Upper lobe of left lung (tissue), 6 donors: ENCODE results near the gene MRPS31. TPM values are rescaled to one million over a fixed set of nuclear protein-coding genes. Genes with fewer than 3 reads are reported as not detected.

ENCODE experiments used
- ATAC-seq, 2 donors: fragments of 200-7000 bp; cut with Tn5 transposase; one replicate each; pipeline ENCODE4 v1.9.1; 2022; ENCODE audit warnings: mild to moderate bottlenecking in 2 of 2, moderate library complexity in 2 of 2; ENCODE audit not compliant: low FRiP score in 2 of 2
- DNase-seq, 2 donors: peaks; one replicate each; pipeline ENCODE4 v3.0.0-alpha.2; 2019 to 2020
- H3K27ac ChIP-seq, 4 donors: fragments of 200-600 bp; sonication (generic); one replicate each; pipeline ENCODE4 v1.5.1; 2016 to 2019
- H3K27me3 ChIP-seq, 4 donors: fragments of 200-600 bp; sonication (generic); one replicate each; pipeline ENCODE4 v1.5.1; 2017 to 2019
- H3K36me3 ChIP-seq, 4 donors: fragments of 200-600 bp; sonication (generic); one replicate each; pipeline ENCODE4 v1.5.1; 2016 to 2019
- H3K4me1 ChIP-seq, 4 donors: fragments of 200-600 bp; sonication (generic); one replicate each; pipeline ENCODE4 v1.5.1; 2018 to 2019
- H3K4me3 ChIP-seq, 4 donors: fragments of 200-600 bp; sonication (generic); one replicate each; pipeline ENCODE4 v1.5.1; 2017 to 2019; ENCODE audit warnings: mild to moderate bottlenecking in 2 of 4, moderate library complexity in 1 of 4
- H3K9me3 ChIP-seq, 4 donors: fragments of 200-600 bp; sonication (generic); one replicate each; pipeline ENCODE4 v1.5.1; 2018 to 2019
- EP300 ChIP-seq, 4 donors: sonication (generic); formaldehyde crosslinking; IDR thresholded peaks; one replicate each; pipeline ENCODE4 v1.5.1; 2017; ENCODE audit warnings: antibody characterized with exemption in 4 of 4, control low read depth in 2 of 4
- POLR2A ChIP-seq, 4 donors: fragments of 450-650 bp; IDR thresholded peaks; one replicate each; pipeline ENCODE4 v1.5.1; 2016 to 2017; ENCODE audit warnings: antibody characterized with exemption in 4 of 4, mild to moderate bottlenecking in 2 of 4
- POLR2AphosphoS5 ChIP-seq, 2 donors: sonication (generic); formaldehyde crosslinking; IDR thresholded peaks; one replicate each; pipeline ENCODE4 v1.5.1; 2017; ENCODE audit warnings: antibody characterized with exemption in 2 of 2
- WGBS, 2 donors: methylation state at CpG; one replicate each; pipeline ENCODE4 v1.1.5; 2017 to 2018; 5-methylcytosine and 5-hydroxymethylcytosine counted together
- total RNA-seq, 6 donors: library from RNA; depleted of rRNA in 4 of 6; stranded (reverse); fragments of >200 nt in 4 of 6; gene quantifications; one replicate each; pipeline versions ENCODE4 v1.1.0 to v1.2.1, GENCODE V29; 2016 to 2021
- TF ChIP-seq, protein P1 (sequence below), 6 experiments: fragments of 450-650 bp in 4 of 6; fragments of 200-600 bp in 2 of 6; sonication (generic) in 2 of 6; IDR thresholded peaks; one replicate each; pipeline ENCODE4 v1.5.1; 2016 to 2019; ENCODE audit warnings: antibody characterized with exemption in 6 of 6
- donor health status: DM: no; HTN: no; CAD: no; lungs with moderate emphysema.
- donor health status: DM: no; HTN: yes; CAD: no; lungs with severe emphysema.

MRPS31 gene
- total RNA-seq, 6 donors from 2014 or later, result 8.3 to 31.1 (median 14.8) TPM

DNA sequence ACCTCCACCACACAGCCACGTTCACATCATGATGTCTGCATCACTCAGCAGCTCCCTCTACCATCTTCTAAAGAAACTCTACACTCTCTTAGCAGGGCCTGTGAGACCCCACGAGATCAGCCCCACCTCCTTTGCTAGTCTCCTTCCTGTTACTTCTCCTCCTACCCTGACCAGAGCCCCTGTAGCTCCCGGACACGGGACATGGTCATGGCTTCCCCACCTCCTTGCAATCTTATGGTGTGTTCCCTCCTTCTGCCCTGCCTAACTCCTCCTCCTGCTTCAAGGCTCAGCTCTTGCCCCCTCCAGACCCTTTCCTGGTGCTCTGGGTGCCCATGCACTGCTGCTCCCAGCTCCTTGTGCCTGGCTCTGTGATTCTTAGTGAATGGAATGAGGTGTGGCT is 8.1 kb upstream of the MRPS31 start:
- DNase-seq (no peak), ATAC-seq (no peak)
- Histone ChIP-seq H3K27me3 (no peaks in the 10 kb centered on the region), H3K27ac (no peak overlapping the region), H3K4me3 (no peak overlapping the region), H3K9me3 (no peaks in the 10 kb centered on the region), H3K4me1 (peaks cover 6 to 14% (median 9%) of the 10 kb centered on the region in 4 donors), H3K36me3 (no peaks in the 10 kb centered on the region)
- 41 to 50% methylated on average over 4 of the region's 4 CpGs for WGBS, 2 donors
- TF ChIP-seq POLR2A (IDR thresholded peaks at IDR 0.05), result no peak
- no peak for TF ChIP-seq EP300 (IDR thresholded peaks at IDR 0.05)
- TF ChIP-seq, protein P1, sequence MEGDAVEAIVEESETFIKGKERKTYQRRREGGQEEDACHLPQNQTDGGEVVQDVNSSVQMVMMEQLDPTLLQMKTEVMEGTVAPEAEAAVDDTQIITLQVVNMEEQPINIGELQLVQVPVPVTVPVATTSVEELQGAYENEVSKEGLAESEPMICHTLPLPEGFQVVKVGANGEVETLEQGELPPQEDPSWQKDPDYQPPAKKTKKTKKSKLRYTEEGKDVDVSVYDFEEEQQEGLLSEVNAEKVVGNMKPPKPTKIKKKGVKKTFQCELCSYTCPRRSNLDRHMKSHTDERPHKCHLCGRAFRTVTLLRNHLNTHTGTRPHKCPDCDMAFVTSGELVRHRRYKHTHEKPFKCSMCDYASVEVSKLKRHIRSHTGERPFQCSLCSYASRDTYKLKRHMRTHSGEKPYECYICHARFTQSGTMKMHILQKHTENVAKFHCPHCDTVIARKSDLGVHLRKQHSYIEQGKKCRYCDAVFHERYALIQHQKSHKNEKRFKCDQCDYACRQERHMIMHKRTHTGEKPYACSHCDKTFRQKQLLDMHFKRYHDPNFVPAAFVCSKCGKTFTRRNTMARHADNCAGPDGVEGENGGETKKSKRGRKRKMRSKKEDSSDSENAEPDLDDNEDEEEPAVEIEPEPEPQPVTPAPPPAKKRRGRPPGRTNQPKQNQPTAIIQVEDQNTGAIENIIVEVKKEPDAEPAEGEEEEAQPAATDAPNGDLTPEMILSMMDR (IDR thresholded peaks at IDR 0.05), result no peak
- TF ChIP-seq POLR2AphosphoS5 (IDR thresholded peaks at IDR 0.05), result no peak

DNA sequence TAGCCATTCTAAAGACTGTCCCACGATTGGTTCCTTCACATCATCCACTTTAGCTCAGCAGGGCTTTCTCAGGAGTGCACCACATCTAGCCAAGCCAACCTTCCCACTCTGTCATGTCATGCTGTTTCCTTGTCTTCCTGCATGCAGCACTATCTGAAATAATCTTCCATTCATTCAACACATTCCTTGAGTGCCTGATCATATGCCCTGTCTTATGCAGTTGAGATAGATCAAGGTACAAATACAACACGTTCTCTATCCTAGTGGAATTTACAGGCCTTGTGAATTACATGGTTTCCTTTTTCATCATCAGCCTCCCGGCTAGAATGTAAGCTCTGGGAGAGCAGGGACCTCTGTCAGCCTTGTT is 6.8 kb upstream of the MRPS31 start:
- DNase-seq, result no peak
- TF ChIP-seq POLR2AphosphoS5 (IDR thresholded peaks at IDR 0.05), result no peak
- no peak for TF ChIP-seq EP300 (IDR thresholded peaks at IDR 0.05)
- TF ChIP-seq, protein P1 (IDR thresholded peaks at IDR 0.05), result no peak
- TF ChIP-seq POLR2A (IDR thresholded peaks at IDR 0.05), result no peak
- Histone ChIP-seq H3K4me3 (no peak overlapping the region), H3K9me3 (no peaks in the 10 kb centered on the region), H3K36me3 (no peaks in the 10 kb centered on the region), H3K27me3 (no peaks in the 10 kb centered on the region), H3K27ac (peak overlapping the region in 2 of 4 donors; percentile 50 to 69), H3K4me1 (peaks cover 6 to 14% (median 9%) of the 10 kb centered on the region in 4 donors)
- ATAC-seq, result no peak
- 54 to 58% methylated on average over 3 of the region's 3 CpGs for WGBS, 2 donors

DNA sequence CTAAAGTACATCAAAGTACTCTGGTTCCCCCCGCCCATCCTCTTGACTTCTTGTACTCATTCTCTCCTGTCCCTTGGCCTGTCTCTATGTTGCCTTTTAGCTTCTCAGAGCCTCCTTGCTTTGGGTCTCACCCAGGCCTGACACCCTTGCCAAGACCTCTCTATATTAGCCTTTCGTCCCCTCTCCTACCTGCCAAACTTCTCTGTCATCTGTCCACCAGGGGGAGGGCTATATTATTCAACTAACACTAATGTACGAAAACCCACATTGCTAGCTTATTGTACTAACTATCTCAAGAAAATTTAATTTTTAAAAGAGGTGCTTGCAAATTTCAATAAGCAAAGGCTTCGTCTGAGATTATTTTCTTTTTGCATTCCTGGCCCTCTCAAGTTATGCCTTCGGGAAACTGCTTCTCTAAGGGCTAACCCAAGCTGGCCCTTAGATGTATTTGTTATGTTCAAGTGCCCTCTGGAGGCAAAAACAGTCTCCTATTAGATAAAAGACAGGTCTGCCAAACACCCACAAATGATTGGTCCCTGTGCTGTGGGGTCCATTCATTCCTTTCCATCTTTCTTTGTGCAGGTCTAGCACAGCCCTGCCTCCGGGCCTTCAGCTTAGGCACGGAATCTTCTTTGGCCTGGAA is 6.3 kb upstream of the MRPS31 start:
- H3K4me1 ChIP-seq, result peaks cover 6 to 14% (median 9%) of the 10 kb centered on the region in 4 donors
- TF ChIP-seq POLR2A (IDR thresholded peaks at IDR 0.05) (no peak), POLR2AphosphoS5 (IDR thresholded peaks at IDR 0.05) (no peak), EP300 (IDR thresholded peaks at IDR 0.05) (no peak)
- TF ChIP-seq, protein P1 (IDR thresholded peaks at IDR 0.05), result peak; percentile 32 to 77 (median 64)
- H3K9me3 ChIP-seq, result no peaks in the 10 kb centered on the region
- DNase-seq, result no peak
- 16 to 22% methylated on average over 7 of the region's 7 CpGs for WGBS, 2 donors
- peak overlapping the region in 3 of 4 donors; percentile 18 to 38 (median 32) for H3K4me3 ChIP-seq
- ATAC-seq, result peak; percentile 70 to 84
- H3K36me3 ChIP-seq, result no peaks in the 10 kb centered on the region
- peak overlapping the region; percentile 28 to 69 (median 44) for H3K27ac ChIP-seq
- H3K27me3 ChIP-seq, result no peaks in the 10 kb centered on the region

DNA sequence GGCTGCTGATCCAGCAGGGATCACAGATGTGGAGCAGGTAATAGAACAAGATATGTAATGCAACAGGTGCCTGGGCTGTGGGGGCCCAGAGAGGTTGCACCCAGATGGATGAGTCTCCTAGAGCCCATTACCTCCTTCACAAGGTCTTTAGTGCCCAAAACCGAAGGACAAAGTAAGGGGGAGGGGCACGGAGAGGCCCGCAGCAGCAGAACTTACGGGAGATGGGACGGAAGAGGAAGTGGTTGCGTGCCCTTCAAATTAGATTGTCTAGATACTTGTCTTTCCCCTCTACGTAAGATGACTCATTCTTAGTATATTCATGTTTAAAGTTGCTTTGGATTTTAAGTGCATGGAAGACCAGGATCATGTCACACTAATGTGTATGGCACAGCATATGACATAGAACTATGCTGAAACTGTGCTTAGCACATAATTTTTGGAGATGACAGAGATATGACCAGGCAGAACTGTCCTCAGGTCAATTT is 5.7 kb upstream of the MRPS31 start:
- peaks cover 6 to 18% (median 11%) of the 10 kb centered on the region in 4 donors for H3K4me1 ChIP-seq
- no peaks in the 10 kb centered on the region for H3K36me3 ChIP-seq
- ATAC-seq (peak; percentile 67 to 79), DNase-seq (peak in 1 of 2 donors; percentile 67)
- no peaks in the 10 kb centered on the region for H3K27me3 ChIP-seq
- H3K4me3 ChIP-seq, result peak overlapping the region in 1 of 4 donors; percentile 32
- TF ChIP-seq, protein P1 (IDR thresholded peaks at IDR 0.05), result no peak
- TF ChIP-seq POLR2AphosphoS5 (IDR thresholded peaks at IDR 0.05), result no peak
- no peak for TF ChIP-seq POLR2A (IDR thresholded peaks at IDR 0.05)
- TF ChIP-seq EP300 (IDR thresholded peaks at IDR 0.05), result no peak
- no peaks in the 10 kb centered on the region for H3K9me3 ChIP-seq
- 12 to 34% methylated on average over 7 of the region's 7 CpGs for WGBS, 2 donors
- peak overlapping the region; percentile 28 to 69 (median 44) for H3K27ac ChIP-seq
